ENCODE data around the gene AEBP2. TPM values are rescaled to one million over a fixed set of nuclear protein-coding genes. Genes with fewer than 3 reads are reported as not detected.
A peak's percentile ranks its signal among the peaks of the same experiment; 100 is the strongest.

Gene AEBP2
- total and polyA plus RNA-seq, 2 of the 13 experiments (the other 11 are each of a cell fraction or from before 2014, with no cell fraction given), result 9.2 to 17.9 TPM

GRCh38 chr12:19439059-19440018 is at the start of gene AEBP2 (continued):
- TF ChIP-seq ZNF18 (CRISPR knock-in tag; IDR thresholded peaks at IDR 0.05; ENCODE audit: insufficient replicate concordance) (no peak), ZNF430 (CRISPR knock-in tag; IDR thresholded peaks at IDR 0.05) (no peak; the same call in 1 of the 2 replicates), FOXO1 (CRISPR knock-in tag; IDR thresholded peaks at IDR 0.05) (peak; percentile 29; the same call in 1 of the 2 replicates), ZFP91 (CRISPR knock-in tag; IDR thresholded peaks at IDR 0.05; ENCODE audit: borderline replicate concordance) (no peak; the same call in 1 of the 2 replicates), ZNF512B (CRISPR knock-in tag; IDR thresholded peaks at IDR 0.05; ENCODE audit: borderline replicate concordance) (no peak), ZNF367 (CRISPR knock-in tag; IDR thresholded peaks at IDR 0.05; ENCODE audit: borderline replicate concordance) (no peak), ZBTB38 (CRISPR knock-in tag; IDR thresholded peaks at IDR 0.05) (no peak; the same call in 1 of the 2 replicates), ELF1 (CRISPR knock-in tag; IDR thresholded peaks at IDR 0.05) (peak; percentile 6; the same call in 1 of the 2 replicates), NFKBIZ (CRISPR knock-in tag; IDR thresholded peaks at IDR 0.05) (peak; percentile 10; the same call in 1 of the 2 replicates), ZNF234 (CRISPR knock-in tag; conservative IDR thresholded peaks at IDR 0.05) (peak; percentile 87; the same call in 1 of the 2 replicates), ZNF576 (CRISPR knock-in tag; IDR thresholded peaks at IDR 0.05) (0 out of 2 replicates have a peak, but pooled peaks have one; percentile 26), TEAD2 (CRISPR knock-in tag; IDR thresholded peaks at IDR 0.05) (0 out of 2 replicates have a peak, but pooled peaks have one; percentile 21), MXD4 (CRISPR knock-in tag; IDR thresholded peaks at IDR 0.05) (peak; percentile 78; the same call in 1 of the 2 replicates), BCLAF1 (IDR thresholded peaks at IDR 0.05) (no peak), KDM5B (CRISPR knock-in tag; IDR thresholded peaks at IDR 0.05; ENCODE audit: borderline replicate concordance) (peak; percentile 73; the same call in 1 of the 2 replicates), ELF3 (CRISPR knock-in tag; IDR thresholded peaks at IDR 0.05) (peak; percentile 60), ZNF296 (CRISPR knock-in tag; conservative IDR thresholded peaks at IDR 0.05) (no peak), STAT5B (CRISPR knock-in tag; IDR thresholded peaks at IDR 0.05) (no peak), CHD2 (IDR thresholded peaks at IDR 0.05; ENCODE audit: low read depth, low read length) (no peak)
